Fibroblast of lung (primary cell): Measurements from ENCODE around the gene OR2T1.
"Not testable (repeated sequence)": the region's sequence is repeated elsewhere in the genome, so short reads cannot be mapped to it uniquely, and the experiment has no call there.

Experiments
- CTCF ChIP-seq, 2 donors: IDR thresholded peaks in 1 of 2; conservative IDR thresholded peaks in 1 of 2; 1 replicate in 1 of 2; 2 replicates in 1 of 2; pipeline ENCODE4 v1.5.1; 2011 to 2012; ENCODE audit warnings: low read length in 2 of 2, control low read depth in 1 of 2, inconsistent platforms in 1 of 2, low read depth in 1 of 2, mild to moderate bottlenecking in 1 of 2
- EZH2 ChIP-seq: IDR thresholded peaks from 2 replicates; pipeline ENCODE4 v1.5.1; 2012; ENCODE audit warnings: low read length, control low read depth, mild to moderate bottlenecking; ENCODE audit errors: missing control alignments

- TF ChIP-seq CTCF (conservative IDR thresholded peaks at IDR 0.05 in 1 of 2, IDR thresholded peaks at IDR 0.05 in 1 of 2; ENCODE audit: low read depth in 1 of 2, low read length in 2 of 2); EZH2: not testable (repeated sequence)
Observed at GRCh38 chr1:248438668-248439067, 35.8 kb downstream of the OR2T1 start.
